NCI-H460 (cell line): Measurements from ENCODE around the gene ATOH8. TPM values are rescaled to one million over a fixed set of nuclear protein-coding genes. Genes with fewer than 3 reads are reported as not detected.

Source experiments
- DNase-seq: peaks from one replicate; pipeline ENCODE4 v3.0.0-alpha.2; 2016; ENCODE audit warnings: low read depth; ENCODE audit errors: extremely low read depth
- total RNA-seq: library from RNA; depleted of rRNA; stranded (reverse); fragments of >200 nt; shearing (Covaris generic); gene quantifications from 2 replicates; pipeline ENCODE4 v1.2.3, GENCODE V29; 2014

The ATOH8 gene
- total RNA-seq, 1 experiment from 2014 or later = 0.89 TPM

DNA sequence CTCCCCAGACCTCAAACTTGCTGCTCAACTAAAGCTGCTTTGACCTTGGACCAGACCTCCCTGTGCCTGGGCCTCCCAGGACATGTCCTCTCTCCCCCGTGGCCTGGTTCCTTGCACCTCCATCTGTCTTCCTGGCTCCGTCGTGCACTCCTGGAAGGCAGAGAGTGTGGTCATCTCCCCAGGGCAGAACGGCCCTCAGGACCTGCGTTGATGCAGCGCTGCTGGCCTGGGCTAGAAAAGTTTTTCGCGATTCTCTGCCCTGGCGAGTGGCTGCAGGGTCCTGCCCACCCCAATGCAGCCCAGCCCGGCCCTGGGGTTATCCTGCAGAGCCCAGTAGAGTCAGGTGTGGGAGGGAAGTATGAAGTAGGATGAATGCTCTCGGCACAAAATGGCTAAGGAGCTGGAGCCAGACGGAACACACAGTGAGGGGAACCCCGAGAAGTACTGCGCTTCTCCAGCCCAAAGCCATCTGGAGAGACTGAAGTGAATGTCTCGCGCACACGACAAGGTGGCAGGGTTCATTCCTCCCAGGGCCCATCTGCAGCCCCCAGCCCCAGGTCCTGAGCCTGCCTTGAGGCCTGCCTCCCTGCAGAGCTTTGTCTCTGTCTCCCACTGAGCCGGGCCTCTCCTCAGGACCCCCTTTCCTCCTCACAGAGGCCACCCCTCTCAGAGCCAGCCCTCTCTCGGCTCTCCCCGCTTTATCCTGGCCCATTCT, 41.7 kb downstream of the ATOH8 start:
- DNase-seq = no peak

DNA sequence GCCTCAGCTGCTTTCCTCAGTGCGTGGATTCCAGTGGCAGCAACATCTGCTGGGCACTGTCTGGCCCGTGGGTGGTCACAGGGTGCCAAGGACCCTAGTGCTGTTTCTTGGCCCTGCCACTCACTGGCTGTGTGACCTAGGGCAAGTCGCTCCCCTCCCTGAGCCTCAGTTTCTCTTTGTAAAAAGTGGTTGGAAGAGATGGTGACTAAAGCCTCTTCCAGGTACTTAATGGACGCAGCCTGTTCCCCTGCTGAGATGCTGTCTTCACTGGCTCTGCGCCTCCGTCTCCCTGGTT, 42.2 kb downstream of the ATOH8 start:
- DNase-seq = no peak

GRCh38 chr2:85796341-85797262, 42.8 kb downstream of the ATOH8 start:
- DNase-seq = no peak

- DNase-seq = no peak
These were observed 43.5 kb downstream of the ATOH8 start for GRCh38 chr2:85797263-85797660.

DNA sequence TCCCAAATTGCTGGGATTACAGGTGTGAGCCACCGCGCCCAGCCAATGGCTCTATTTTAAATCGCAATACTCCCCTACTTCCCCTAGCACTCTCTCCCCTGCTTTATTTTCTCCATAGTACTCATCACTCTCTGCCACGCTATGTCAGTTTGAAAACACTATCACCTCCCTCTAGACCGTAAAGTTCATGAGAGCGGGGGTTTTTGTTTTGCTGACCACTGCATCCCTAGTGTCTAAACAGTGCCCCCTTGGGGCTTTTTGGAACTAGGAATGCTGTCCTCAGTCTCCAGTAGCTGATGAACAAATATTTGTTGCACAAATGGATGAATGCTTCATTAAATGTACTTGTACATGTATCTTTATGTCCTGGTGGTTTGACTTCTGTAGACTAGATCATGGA, 44.1 kb downstream of the ATOH8 start:
- peak; percentile 30 for DNase-seq

DNA sequence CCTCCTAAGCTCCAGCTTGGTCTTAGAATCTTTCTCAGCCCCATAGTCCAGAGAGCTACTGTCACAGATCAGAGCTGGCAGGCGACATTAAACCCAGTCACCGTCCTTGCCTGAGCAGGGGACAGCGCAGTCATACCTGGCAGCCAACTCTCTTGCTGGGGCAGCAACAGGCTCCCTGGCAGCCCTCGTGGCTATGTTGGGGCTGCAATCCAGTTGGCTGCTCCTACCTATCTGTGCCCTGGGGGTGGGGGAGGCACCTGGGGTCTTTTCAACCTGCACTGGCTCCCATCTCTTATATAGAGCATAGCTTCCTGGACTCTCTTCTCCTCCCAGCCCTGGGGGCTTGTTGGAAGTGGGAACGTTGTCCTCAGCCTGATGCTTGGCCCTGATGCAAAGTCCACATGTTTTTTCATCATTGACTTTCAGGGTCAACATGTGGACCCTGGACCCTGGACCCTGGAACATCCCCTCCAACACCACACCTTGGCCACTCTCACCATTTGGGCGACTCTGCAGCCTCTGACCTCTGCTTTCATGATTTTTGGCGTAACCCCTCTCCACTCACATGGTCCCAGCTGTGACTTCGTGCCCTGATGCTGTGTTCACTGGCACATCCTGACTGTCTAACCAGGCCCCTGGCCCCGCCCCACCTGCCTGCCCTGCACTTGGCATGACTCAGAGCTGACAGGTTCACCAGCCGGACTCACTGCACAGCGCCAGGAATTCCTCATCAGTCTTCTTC, 45.6 kb downstream of the ATOH8 start:
- DNase-seq = no peak

- no peak for DNase-seq
These were observed 46.8 kb downstream of the ATOH8 start for GRCh38 chr2:85800586-85800985.

GRCh38 chr2:85801871-85802270, 48.1 kb downstream of the ATOH8 start:
- no peak for DNase-seq

GRCh38 chr2:85802354-85803103, 48.7 kb downstream of the ATOH8 start:
- no peak for DNase-seq

DNA sequence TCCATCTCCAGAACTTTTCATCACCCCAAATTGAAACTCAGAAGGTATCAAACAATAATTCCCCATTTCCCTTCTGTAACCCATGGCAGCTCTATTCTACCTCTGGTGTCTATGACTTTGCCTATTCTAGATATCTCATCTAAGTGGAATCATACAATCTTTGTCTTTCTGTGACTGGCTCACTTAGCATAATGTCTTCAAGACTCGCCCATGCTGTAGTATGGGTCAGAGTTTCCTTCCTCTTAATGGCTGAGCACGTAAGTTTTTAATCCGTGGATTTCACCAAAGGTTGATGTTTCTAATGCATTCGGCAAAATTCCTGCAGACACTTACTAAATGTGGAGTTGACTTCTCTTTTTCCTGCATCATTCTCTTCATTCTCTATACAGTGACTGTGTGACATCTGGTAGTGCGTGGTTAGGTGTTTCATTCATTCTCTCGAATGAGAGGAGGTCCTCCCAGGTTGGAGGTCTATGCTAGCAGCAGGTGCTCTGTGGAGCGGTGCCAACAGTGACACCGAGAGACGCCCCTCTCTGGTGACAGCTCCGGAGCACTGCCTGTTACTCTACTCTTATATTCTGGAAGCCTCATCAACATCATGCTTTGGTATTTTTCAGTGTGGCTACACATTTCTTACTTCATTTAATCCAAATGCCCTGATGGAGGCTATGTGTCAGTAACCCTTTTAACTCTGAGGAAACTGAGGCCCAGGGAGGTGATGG, 50.1 kb downstream of the ATOH8 start:
- no peak for DNase-seq

DNA sequence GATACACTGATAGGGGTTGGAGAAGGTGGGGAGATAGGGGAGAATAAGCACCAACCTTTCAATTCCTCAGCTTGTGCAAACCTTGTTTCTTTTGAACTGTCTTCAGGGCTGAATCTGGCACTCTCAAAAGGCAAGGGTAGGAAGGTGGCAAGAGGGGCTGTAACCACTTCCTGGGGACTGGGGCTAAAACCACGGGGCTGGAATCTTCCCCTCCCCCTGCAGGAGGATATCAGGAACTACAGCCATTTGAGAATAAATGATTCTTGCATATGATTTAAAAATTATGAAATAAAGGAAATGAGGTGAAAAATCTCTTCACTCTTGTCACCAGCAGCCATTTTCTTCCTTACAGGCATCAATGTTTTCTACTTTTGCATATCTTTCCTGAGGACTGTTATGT, 50.8 kb downstream of the ATOH8 start:
- no peak for DNase-seq

GRCh38 chr2:85806358-85807118, 52.7 kb downstream of the ATOH8 start:
- DNase-seq = no peak

DNA sequence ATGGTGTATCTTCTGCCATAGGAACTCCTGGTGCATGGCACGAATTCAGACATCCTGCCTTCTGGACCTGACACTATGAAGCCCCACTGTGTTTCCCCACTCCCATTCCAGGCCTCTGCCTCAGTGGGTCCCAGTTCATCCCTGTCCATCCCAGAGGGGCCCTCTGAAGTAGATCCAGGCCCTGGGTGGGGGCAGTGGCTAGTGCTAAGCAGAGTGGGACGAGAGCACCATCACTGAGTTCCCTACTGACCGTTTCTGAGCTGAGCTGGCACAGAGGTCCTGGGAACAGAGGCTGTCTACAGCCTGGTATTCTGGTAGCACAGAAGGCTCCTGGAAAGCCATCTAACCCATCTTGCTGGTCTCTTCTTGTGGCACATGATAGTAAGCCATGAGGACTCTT, 54.0 kb downstream of the ATOH8 start:
- DNase-seq = no peak

- no peak for DNase-seq
These were observed 56.8 kb downstream of the ATOH8 start for GRCh38 chr2:85810371-85811179.

DNA sequence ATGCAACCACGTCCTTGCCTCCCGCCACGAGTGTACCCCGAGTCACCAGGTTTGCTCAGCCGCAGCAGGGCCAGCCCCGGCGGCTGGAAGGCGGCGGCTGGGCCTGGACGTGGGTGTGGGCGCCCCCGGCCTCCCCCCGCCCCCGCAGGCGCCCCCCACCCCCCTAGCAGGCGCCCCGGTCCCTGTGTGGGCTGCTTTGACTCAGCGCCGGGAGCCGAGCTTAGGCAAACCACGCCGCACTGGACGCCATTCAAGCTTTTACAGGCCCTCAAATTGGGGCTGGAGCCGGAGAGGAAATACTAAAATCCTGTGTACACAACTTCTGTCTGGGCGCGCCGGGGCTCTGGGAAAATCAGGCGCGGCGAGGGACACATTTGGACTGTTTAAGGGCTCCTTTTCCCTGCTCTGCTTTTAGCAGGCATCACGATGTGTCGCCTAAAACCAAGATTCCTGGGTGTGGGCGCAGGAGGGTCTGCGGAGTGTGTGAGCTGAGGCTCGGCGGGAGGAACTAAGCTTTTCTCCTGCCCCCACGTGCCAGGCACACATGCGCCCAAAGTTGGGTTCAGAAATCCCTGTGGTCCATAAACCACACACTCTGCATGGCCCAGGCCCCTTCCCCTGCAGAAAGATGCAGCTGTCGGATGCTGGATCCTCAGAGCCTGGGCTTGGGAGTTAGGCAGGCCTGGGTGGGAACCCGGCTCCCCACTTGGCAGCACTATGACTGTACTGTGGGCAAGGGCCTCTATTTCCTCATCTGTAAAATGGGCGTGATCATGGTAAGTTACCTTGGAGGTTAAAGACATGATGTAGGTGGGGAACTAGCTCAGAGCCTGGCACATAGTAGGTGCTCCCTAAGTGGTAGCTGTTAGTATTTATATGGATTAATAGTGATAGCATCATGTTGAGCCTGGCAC, 57.6 kb downstream of the ATOH8 start:
- no peak for DNase-seq

DNA sequence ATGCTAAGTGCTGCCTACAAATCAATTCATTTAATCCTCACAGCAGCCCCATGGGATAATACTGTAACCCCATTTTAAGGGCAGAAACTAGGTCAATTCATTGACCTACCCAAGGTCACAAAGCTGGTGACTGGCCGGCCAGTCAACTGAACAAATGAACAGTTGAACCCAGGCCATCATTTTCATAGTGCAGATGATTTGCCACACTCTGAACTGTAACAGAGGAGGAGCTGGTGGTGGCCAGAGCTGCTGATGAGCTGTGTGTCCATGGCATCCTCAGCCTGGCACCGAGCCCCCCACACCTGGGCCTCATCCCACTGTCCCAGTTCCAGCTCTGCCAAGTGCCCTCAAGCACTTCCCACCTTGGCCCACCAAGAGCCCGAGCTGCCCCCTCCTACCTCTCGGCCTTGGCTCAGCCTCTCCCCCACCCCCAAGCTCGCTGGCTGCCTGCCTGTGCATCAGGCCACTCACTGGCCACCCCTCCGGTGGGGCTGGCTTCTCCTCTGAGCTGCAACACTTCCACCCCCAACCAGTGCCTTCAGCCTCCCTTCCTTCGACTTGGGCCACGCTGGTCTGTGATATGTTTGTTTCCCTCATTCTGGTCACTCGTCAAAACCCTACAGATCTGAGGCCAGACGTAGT, 58.4 kb downstream of the ATOH8 start:
- DNase-seq = no peak
